ENCODE results near the gene NPR3. TPM values are rescaled to one million over a fixed set of nuclear protein-coding genes. Genes with fewer than 3 reads are reported as not detected.

The NPR3 gene
- polyA plus RNA-seq, 1 experiment = 4.4 TPM

GRCh38 chr5:32726086-32726557 is 15.0 kb downstream of the NPR3 start:
- H3K4me3 ChIP-seq (ENCODE audit: low read depth, low read length) = no peak overlapping the region
- no peak for TF ChIP-seq CTCF (IDR thresholded peaks at IDR 0.05; ENCODE audit: low read depth, low read length)
- POLR2A ChIA-PET = no interaction called here
- no peak for DNase-seq (ENCODE audit: low read depth, low spot score)
- no peaks in the 10 kb centered on the region for H3K27me3 ChIP-seq (ENCODE audit: control insufficient read depth, insufficient read depth, low read length)
- CTCF ChIA-PET = interaction anchor here (0.9 kb wide), 1 partner anchor 14 kb away, joined by 3 read pairs; no protein-coding TSS in a partner anchor
- no peaks in the 10 kb centered on the region for H3K9me3 ChIP-seq (ENCODE audit: control insufficient read depth, insufficient read depth, low read length)
- H3K27ac ChIP-seq (ENCODE audit: low read depth, low read length) = no peak overlapping the region

GRCh38 chr5:32729651-32730050 is 18.5 kb downstream of the NPR3 start:
- DNase-seq (ENCODE audit: low read depth, low spot score) = no peak
- Histone ChIP-seq H3K27me3 (ENCODE audit: control insufficient read depth, insufficient read depth, low read length) (no peaks in the 10 kb centered on the region), H3K4me3 (ENCODE audit: low read depth, low read length) (no peak overlapping the region), H3K9me3 (ENCODE audit: control insufficient read depth, insufficient read depth, low read length) (no peaks in the 10 kb centered on the region; the same call in 1 of the 2 replicates), H3K27ac (ENCODE audit: low read depth, low read length) (no peak overlapping the region)
- no peak for TF ChIP-seq CTCF (IDR thresholded peaks at IDR 0.05; ENCODE audit: low read depth, low read length)
- POLR2A ChIA-PET = no interaction called here
- CTCF ChIA-PET = interaction anchor here (1.7 kb wide), 1 partner anchor 17 kb away, joined by 7 read pairs; no protein-coding TSS in a partner anchor

GRCh38 chr5:32733590-32734340 is 22.6 kb downstream of the NPR3 start:
- CTCF ChIA-PET = interaction anchor here (0.6 to 1.5 kb wide), 3 partner anchors 19 to 737 kb away, joined by 3 read pairs; no protein-coding TSS in a partner anchor
- POLR2A ChIA-PET = no interaction called here
- Histone ChIP-seq H3K9me3 (ENCODE audit: control insufficient read depth, insufficient read depth, low read length) (no peaks in the 10 kb centered on the region; the same call in 1 of the 2 replicates), H3K4me3 (ENCODE audit: low read depth, low read length) (no peak overlapping the region), H3K27ac (ENCODE audit: low read depth, low read length) (no peak overlapping the region), H3K27me3 (ENCODE audit: control insufficient read depth, insufficient read depth, low read length) (no peaks in the 10 kb centered on the region)
- no peak for DNase-seq (ENCODE audit: low read depth, low spot score)
- TF ChIP-seq CTCF (IDR thresholded peaks at IDR 0.05; ENCODE audit: low read depth, low read length) = no peak

DNA sequence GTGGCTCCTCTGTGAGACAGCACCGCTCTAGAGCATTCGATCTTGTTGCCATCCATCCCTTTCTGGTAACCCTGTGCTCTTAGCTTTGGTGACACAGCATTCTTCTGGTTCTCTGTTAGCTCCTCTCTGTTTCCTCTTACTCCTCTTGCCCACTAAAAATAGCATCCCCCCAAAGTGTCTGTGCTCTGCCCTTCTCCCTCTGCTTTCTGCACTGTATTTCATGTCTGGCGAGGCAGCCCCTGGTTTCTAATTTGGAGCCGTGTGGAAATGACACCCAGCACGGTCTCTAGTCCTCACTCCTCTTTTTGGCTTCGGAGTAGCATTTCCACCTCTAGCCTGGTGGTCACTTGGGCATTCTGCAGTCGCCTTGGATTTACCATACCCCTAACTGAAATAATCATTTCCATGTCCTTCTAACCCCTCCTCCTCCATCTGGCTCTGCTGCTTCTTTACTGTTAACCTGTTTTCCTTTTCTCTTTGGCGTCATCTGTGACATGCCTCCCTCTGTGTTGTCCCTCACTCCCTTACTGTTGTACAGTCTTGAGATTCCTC is 23.8 kb downstream of the NPR3 start:
- H3K27me3 ChIP-seq (ENCODE audit: control insufficient read depth, insufficient read depth, low read length) = no peaks in the 10 kb centered on the region
- ChIA-PET POLR2A (no interaction called here), CTCF (interaction anchor here (1.5 kb wide), 1 partner anchor 156 kb away, joined by 3 read pairs; no protein-coding TSS in a partner anchor)
- no peaks in the 10 kb centered on the region; the same call in 1 of the 2 replicates for H3K9me3 ChIP-seq (ENCODE audit: control insufficient read depth, insufficient read depth, low read length)
- H3K27ac ChIP-seq (ENCODE audit: low read depth, low read length) = no peak overlapping the region
- no peak overlapping the region for H3K4me3 ChIP-seq (ENCODE audit: low read depth, low read length)
- DNase-seq (ENCODE audit: low read depth, low spot score) = no peak
- no peak for TF ChIP-seq CTCF (IDR thresholded peaks at IDR 0.05; ENCODE audit: low read depth, low read length)

DNA sequence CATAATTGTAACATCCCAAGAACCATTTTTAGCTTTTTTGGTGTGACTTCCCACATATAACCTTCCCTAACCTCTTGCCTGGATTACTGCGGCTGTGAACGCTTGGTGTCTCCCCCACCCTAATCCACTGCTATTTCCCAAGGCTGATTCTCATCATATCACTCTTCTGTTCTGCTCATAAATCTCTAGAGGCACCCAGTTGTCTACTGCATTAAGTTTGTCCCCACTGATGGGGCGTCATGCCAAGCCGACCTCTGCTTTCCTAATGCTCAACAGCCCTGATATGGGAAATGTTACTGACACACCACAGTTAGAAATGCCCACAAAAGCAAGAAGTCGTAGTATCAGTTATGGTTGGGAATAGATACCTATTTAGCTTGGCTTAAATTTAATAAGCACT is 24.4 kb downstream of the NPR3 start:
- Histone ChIP-seq H3K4me3 (ENCODE audit: low read depth, low read length) (no peak overlapping the region), H3K27ac (ENCODE audit: low read depth, low read length) (no peak overlapping the region), H3K27me3 (ENCODE audit: control insufficient read depth, insufficient read depth, low read length) (no peaks in the 10 kb centered on the region), H3K9me3 (ENCODE audit: control insufficient read depth, insufficient read depth, low read length) (no peaks in the 10 kb centered on the region; the same call in 1 of the 2 replicates)
- ChIA-PET CTCF (no interaction called here), POLR2A (no interaction called here)
- DNase-seq (ENCODE audit: low read depth, low spot score) = no peak
- no peak for TF ChIP-seq CTCF (IDR thresholded peaks at IDR 0.05; ENCODE audit: low read depth, low read length)
